ENCODE data around the gene CPNE8.

DNA sequence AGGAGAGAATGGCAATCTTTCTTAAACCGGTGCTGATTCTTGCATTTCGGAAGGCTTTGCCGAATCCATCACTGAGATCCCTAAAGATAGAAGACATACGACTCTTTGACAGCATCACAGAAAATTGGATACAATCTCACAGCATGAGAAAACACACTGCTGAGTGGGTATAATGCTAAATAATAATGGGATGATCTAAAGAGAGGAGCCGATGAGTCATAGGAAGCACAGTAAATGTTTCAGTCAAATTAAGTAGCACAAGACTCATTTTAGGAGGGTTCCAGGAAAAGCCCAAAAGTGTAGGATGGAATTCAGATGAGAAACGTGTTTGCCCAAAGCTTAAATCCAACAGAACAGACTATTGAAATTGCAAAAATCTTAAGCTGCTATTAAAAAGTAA, 81.7 kb downstream of the CPNE8 start:
- no peak for TF ChIP-seq POLR2A (IDR thresholded peaks at IDR 0.05; ENCODE audit: low read depth, low read length)
- TF ChIP-seq POLR2AphosphoS5 (IDR thresholded peaks at IDR 0.05; ENCODE audit: low read depth, low read length): no peak

Data from GM12892 (cell line).